ENCODE data around the gene DLG2.
"Not testable (repeated sequence)": the region's sequence is repeated elsewhere in the genome, so short reads cannot be mapped to it uniquely, and the experiment has no call there.

DLG2 gene

DNA sequence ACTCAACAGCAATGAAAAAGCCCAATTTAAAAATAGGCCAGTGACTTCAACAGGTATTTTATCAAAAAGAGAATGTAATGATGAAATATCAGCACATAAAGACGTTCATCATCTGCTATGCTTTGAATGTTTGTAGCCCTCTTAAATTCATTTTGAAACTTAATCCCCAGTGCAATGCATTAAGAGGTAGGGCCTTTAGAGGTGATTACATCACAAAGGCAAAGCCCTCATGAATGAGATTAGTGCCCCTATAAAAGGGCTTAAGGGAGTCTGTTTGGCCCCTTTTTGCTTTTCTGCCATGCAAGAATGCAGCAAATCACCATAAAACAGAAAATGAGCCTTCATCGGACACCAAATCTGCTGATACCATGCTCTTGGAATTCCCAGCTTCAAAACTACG lies 637.0 kb downstream of the DLG2 start:
- DNase-seq (ENCODE audit: low read depth), result no peak

DNA sequence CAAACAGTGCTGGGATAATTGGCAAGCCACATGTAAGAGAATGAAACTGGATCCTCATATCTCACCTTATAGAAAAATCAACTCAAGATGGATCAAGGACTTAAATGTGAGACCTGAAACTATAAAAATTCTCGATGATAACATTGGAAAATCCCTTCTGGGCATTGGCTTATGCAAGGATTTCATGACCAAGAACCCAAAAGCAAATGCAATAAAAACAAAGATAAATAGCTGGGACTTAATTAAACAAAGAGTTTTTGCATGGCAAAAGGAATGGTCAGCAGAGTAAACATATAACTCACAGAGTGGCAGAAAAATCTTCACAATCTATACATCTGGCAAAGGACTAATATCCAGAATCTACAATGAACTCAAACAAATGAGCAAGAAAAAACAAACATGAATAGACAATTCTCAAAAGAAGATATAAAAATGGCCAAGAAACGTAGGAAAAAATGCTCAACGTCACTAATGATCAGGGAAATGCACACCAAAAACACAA lies 639.4 kb downstream of the DLG2 start:
- DNase-seq (ENCODE audit: low read depth), result not testable (repeated sequence)

DNA sequence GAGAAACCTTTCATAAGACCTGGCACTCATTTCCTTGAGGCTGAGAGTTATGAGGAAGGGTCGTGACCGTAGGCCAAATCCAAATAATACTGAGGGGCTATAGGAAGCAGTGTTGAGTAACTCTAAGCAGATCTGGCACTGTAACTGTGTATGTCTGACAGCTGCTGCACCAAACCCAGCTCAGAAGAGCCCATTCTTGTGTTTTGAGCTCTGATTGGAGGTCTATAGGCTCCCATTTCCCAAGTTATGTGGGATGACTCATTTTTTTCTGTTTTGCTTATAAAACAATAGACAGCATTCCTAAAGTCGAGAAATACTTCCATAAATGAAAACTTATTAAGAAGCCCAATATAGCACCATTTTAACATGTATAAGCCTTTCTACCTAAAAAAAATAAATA lies 645.8 kb downstream of the DLG2 start:
- DNase-seq (ENCODE audit: low read depth), result no peak

DNA sequence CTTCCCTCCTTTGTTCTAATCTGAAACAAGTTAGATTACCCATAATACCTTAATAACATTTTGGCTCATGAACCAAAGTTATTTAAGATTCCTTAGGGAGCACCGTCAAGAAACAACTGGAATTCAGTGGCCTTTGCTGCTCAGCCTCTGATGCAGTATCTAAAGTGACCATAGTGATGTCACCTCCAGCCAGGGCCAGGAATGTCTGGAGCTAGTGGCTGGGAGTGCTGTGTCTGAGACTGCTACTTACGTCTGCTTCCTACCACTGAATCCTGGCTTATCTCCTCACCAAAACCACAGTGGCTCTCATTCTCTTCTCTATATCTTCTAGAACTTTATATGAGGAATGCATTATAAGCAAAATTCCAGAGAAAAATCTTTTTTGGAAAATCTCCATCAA lies 658.0 kb downstream of the DLG2 start:
- no peak for DNase-seq (ENCODE audit: low read depth)

DNA sequence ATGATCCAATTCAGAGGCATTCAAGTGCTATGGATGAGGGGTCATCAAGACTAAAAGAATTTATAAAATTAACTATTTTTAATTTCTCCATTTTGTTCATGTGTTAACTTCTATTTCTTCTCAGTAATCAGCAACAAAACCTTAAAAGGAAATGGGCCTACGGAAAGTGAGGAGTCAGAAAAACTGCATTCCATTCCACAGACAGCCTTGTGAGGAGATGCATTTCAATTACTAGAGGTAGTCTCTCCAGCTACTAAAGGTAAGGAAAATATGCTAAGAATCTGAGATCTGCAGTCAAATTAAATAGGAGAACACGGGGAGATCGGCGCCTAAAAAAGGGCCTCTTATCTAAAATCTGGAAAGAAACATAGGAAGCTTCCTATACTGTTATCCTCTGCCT lies 661.7 kb downstream of the DLG2 start:
- DNase-seq (ENCODE audit: low read depth), result no peak

DNA sequence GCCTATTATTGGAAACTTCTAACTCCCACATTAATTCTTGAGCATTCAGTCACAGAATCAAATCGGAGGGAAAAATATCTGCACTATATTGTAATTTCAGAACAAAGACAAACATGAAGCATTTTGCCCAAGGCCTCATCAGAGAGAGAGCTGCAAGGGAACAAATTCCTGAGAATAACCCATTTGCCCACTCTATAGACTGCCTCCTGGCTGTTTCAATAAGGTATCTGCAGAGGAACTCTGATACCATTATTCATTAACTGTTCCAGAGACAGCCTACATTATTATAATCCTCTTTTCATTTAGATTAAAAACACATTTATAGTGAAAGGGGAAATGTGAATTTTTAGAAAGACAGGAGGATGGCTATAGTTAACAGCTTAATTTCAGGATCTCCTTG lies 663.9 kb downstream of the DLG2 start:
- no peak for DNase-seq (ENCODE audit: low read depth)

DNA sequence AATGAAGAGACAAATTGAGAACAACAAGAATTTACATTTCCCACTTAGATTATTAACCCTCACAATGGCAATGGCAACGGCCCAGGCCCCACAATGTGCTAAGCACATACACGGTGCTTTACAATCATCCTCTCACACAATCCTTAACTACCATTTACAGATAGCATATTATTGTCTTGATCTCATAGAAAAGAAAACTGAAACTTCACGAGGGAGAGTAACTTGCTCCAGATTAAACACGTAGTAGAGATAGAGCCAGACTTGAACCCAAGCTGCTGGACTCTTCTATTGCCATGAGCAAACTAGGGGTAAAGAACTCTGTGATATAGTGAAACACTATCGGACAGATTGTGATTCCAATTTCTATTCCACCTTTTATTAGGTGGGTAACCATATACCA lies 665.1 kb downstream of the DLG2 start:
- no peak for DNase-seq (ENCODE audit: low read depth)

DNA sequence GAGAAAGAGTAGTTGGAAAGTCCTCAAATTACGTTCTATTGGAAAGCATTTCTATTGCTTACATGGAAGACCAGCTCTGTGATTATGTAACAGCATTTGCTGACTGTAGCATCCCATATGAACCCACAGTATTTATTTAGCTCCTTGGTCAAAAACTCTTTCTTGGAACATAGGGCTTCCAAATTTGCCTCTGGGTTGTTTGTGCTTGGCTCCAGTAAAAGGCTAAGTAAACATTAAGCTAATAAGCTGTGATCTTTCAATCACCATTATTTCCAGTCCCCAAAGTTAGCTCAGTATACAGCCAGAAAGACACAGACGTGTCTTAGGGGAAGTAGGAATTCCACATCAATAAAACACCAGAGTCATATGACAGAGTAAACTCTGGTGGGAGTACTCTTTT lies 668.8 kb downstream of the DLG2 start:
- DNase-seq (ENCODE audit: low read depth), result no peak

DNA sequence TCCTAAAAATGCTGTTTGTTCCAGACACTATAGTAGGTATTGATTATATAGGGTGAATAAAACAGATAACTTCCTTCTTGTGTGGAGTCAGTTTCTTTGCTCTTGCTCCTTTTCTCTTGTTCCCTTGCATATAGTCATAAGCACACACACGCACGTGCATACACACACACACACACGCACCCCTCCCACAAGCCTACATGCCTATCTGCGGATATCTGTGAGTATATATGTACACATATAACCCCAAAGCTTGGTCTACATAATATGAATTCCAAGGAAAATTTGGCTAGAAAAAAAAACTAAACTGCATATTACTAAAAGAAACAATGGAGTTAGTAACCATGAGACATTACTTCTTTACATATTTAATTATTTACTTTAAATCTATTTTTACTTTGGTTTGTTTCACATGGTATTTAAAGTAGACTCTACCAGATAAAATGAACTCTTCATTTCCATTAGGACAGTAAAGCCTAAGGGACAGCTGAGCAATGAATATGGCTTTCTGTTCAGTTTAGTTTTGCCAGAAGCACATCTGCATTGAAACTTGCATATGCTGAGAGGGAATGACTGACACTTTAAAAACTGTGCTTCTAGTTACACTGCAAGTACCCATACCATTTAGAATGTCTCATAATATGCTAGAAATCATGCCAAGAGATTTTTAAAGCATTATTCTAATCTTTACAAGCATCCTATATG lies 676.4 kb downstream of the DLG2 start:
- no peak for DNase-seq (ENCODE audit: low read depth)

DNA sequence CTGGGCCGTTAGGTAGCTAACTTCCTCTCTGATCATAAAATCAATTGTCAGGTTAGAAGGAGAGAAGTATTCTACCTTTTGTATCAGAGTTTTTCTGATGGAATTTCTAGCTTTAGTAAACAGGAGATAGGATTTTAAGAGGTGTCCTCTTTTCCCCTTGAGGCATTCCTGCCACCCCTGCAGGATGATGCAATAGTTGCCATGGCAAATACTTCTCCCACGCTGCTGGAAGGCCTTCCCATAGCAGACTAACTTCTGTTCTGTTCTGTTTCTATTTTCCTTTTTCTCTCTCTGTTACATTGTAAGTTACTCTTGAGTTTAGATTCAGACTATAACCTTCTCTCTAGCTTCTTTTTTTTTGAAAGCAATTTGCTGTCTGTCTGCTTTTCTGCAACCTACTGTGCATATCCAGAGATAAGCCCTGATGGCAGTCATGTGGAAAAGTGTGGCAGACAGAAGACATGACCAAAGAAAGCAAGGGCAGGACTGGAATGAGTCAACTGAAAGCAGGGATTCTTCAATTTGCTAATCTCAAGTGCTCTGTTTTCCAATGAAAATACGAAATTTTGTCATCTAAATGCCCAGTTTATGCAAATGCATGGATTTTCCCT lies 679.1 kb downstream of the DLG2 start:
- DNase-seq (ENCODE audit: low read depth), result no peak

DNA sequence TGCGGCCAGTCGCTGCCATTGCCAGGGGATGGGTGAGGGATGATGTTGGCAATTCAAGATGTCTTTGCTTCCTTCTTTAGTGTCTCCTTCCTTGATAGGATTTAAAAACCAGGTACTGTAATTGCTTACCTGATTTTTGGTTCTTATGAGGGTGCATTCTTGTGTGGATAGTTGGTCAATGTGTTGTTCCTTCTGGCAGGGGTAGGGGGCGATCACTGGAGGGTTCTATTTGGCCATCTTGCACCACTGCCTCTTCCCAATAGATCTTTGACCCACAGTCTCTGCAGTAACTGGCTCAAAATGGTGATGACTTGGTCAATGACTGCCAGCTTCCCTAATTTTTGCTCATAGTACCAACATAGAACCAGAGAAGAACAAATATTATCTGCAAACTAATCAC lies 680.1 kb downstream of the DLG2 start:
- DNase-seq (ENCODE audit: low read depth), result no peak

DNA sequence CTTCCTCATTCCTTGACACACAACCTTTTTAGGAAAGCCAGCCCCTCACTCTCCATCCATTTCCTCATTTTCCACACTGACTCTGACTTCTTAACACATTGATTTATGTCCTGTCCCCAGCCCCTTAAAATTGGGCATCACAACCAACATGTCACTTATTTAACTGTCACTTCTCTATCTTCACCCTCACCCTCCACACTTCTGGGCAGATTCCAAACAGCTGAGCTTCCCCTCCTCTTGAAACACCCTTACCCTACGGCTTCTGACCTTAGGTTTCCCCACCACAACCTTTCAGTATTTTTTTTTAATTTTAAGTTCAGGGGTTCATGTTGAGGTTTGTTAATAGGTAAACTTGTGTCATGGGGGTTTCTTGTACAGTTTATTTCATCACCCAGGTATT lies 696.3 kb downstream of the DLG2 start:
- no peak for DNase-seq (ENCODE audit: low read depth)

DNA sequence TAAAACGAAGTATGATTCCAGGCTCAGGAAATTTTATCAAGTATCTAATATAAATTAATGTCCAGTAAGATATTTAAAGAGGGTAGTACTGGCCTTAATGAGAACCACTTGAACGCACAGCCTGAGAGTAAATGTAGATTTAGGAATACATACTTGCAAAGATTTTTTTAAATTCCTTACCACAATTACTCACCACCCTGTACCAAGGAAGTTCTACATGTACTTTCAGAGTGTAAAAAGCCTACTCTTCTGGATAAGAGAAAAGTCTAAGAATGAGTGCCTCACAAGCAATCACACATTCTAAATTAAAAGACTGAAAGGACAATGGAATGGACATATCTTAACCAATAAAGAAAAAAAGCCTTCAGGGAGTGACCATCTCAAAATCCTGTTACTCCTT lies 697.4 kb downstream of the DLG2 start:
- DNase-seq (ENCODE audit: low read depth), result no peak

DNA sequence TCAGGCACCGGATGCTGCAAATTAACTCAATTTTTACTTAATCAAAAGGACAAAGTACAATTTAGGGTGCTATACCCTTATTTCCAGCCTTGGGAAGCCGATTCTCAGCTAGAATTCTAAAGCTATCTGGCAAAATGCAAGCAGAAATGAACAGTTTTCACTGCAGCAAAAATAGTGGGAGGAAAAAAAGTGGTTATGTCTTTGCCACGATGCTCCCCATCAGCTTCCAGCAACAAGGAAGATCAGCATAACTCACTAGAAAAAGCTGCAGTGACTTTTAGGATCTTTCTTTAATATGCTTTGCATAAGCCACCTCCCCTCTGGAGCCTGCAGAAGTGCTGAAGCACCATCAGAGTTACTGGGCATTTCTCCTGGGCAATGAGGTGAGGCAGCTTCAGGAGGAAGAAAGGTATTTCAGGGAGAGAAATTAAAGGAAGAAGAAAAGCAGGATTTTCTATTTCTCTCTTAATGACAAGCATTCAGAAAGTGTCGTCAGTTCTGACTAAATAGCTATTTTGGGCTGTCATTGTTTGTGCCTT lies 702.9 kb downstream of the DLG2 start:
- no peak for DNase-seq (ENCODE audit: low read depth)

DNA sequence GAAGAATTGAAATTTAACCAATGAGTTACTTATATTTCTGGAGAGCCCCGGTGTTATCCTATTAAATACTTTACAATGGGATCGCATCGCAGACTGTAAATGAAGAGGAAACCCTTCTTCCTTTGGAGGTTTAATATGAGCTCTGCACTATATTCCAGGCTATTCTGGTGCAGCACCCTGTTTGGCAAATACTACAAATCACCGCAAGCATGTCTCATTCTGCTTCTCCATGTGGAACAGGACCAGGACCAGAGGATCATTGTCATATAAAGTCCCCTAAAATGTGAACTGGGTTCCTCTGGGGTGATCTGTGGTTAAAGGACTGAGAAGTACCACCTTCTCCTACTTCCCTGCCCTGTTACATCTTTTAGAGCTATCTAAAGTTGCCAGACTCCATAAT lies 703.7 kb downstream of the DLG2 start:
- DNase-seq (ENCODE audit: low read depth), result no peak

DNA sequence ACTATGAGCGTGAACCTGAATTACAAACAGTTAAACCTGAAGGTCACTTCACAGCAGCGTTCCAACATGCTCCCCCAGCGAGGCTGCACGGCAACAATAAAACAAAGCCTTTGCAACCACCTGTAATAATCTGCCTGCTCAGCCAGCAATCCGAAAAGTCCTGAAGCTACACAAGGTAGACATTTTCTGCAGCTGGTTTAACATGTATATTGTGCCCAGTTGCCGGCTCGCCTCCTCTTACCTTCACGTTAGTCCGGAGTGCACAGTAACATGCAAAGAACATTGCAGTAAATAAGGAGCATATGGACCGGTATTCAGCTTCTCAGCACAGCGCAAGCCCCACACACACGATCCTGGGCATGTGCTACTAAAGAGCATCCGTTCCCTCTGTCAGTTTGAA lies 704.3 kb downstream of the DLG2 start:
- no peak for DNase-seq (ENCODE audit: low read depth)

DNA sequence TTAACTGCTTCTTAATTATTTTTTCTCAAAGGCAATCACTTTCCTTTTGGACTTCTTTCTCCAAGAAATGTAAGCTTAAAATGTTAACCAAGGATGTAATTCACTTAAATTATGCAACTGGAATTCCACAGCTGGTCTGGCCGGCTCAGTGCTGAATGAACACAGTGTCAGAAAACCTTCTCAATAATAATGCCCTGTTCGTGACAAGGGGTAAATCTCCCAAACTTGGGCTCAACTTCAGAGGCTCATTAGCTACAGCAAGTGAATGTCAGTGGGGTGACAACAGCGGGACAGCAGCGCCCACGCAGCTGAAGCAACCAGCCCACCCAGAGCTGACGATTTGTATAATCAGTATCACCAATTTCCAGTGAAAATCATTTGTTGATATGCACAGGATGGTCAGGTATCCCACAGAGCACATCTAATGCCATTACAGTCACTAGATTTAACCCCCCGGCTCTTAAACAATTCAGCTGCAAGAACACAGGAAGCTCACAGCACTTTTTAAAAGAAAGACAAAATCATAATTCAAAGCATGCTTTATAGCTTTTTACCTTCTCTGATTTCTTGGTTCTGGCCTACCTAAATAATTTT lies 704.8 kb downstream of the DLG2 start:
- DNase-seq (ENCODE audit: low read depth), result no peak

DNA sequence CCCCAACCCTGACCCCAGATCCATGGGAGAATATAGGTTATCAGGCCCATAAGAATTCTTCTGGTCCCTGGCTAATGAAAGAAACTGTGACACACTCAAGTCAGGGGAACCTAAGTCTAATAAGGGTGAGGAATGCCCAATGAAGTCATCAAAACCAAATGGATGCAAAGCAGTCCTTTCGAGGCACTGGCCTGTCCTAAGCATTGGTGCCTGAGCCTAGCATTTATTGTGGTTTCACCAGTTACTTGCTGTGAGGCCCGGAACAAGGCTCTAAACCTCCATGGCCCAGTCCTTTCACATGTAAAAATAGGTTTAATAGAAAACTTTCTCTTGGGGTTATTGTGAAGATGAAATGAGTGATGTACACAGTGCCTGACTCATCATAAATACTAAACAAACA lies 712.6 kb downstream of the DLG2 start:
- no peak for DNase-seq (ENCODE audit: low read depth)

DNA sequence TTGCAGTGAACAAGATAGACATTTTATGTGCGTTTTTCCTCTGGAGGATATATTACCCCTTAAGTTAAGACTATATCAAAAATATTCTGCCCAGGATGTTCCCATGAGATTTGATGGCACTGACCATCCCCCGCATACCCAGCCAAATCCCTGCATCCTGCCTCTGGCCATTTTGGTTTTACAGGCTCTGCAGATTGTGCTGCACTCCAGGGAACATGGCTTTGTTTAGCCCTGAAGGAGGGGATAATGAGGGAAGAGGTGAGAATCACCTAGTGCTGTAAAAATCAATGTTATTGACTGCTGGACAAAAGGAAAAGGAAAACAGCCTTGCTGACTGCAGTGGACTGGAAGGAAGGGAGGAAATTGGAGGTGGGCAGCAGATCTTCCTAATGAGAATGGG lies 717.4 kb downstream of the DLG2 start:
- no peak for DNase-seq (ENCODE audit: low read depth)

DNA sequence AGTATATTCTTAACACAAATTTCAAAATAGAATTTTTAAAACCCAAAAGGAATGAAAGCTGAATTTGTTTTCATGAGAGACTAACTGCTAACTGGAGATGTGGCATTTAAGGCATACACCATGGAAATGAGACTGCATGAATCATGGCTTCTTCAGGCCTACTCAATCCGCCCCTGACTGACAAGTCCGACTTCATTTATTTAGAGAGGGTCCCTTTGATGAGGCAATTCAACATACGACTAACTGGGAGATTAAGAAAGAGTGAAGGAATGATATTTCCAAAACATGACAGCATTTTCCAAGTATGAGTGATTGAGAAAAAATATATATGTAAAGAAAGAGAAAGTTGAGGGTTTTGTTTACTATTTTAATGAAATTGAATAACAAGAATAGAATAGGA lies 720.1 kb downstream of the DLG2 start:
- DNase-seq (ENCODE audit: low read depth), result no peak

DNA sequence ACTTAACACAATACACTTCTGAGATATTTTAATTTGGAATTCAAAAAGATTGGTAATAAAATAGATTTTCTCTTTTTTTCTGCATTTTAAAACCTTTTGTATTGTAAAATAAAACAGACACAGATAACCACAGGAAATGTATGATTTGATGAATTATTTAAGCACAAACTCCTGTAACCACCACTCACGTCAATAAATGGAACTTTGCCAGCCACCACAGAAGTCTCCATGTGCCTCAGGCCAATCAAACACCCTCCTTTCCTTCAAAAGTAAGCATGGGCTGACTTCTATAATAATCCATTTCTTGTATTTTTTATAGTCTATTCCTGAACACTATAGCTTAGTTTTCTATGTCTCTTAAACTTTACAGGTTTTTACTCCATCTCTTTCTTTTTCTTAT lies 721.7 kb downstream of the DLG2 start:
- DNase-seq (ENCODE audit: low read depth), result no peak

DNA sequence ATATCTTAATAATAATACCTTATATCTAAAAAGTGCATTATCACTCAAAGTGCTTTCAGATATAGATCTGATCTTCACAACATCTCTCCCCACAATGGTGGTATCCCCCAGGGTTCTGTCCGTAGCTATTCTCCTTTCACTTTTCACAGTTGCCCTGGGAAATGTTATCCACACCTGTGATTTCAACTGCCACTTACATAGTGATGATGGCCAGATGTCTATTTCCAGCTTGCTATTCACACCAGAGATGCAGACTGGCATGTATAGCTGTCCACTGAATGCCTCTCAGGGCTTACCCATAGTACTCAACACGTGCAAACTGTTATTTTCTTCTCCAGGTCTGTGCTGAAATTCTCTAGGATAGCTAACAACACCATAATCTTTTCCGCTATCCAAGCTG lies 724.7 kb downstream of the DLG2 start:
- DNase-seq (ENCODE audit: low read depth), result no peak

DNA sequence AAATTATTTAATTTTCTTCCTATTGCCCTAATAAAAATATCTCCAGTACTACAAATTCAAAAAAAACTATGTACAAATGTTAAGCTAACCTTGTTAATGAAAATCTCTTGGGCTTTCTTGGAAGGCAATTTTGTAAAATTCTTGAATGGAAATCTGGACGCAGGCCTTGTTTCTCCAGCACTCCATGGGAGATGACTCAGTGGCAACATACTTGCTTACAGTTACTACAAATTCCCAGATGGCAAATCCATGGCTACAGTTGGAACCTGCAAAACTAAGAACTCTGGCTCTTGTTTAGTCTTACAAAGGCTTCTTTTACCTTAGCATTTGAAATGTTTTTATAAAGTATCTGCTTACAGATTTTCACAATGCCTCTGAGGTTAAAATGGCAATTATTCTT lies 725.2 kb downstream of the DLG2 start:
- no peak for DNase-seq (ENCODE audit: low read depth)

DNA sequence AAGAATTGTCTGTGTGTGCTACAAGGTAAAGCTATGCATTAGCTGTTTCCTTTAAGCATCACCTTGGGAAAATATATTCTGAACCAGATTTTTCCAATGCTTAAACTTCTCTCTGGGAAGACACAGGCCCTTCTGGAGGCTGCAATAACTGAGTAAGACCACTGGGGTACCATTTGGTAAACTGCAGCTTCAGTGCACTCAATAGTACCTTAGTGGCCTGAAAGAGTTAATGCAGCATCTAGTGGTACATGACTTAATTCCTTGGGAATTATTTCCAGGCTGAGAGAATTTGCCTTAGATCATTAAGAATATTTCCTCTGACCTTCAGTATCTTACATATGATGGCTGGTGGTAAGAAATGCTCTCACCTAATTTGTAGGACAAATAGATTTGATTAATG lies 727.4 kb downstream of the DLG2 start:
- no peak for DNase-seq (ENCODE audit: low read depth)
